Smooth muscle cell (in vitro differentiated cells): ENCODE data around the gene EMILIN1. TPM values are rescaled to one million over a fixed set of nuclear protein-coding genes. Genes with fewer than 3 reads are reported as not detected.

Source experiments
- DNase-seq: peaks from one replicate; lab custom pipeline; 2025; ENCODE audit not compliant: unreplicated experiment; lab: John Stamatoyannopoulos, UW
- H2AFZ ChIP-seq: fragments of 200-600 bp; sonication (generic); 2 replicates; pipeline ENCODE4 v1.6.0; 2016; ENCODE audit warnings: antibody characterized with exemption, low read depth, mild to moderate bottlenecking
- H3F3A ChIP-seq: fragments of 200-600 bp; sonication (generic); 2 replicates; pipeline ENCODE4 v1.6.0; 2017; ENCODE audit warnings: antibody characterized with exemption, low read depth
- H3K27ac ChIP-seq: fragments of 200-600 bp; sonication (generic); 2 replicates; pipeline ENCODE4 v1.5.1; 2016; ENCODE audit warnings: low read depth, mild to moderate bottlenecking
- H3K27me3 ChIP-seq: fragments of 200-600 bp; sonication (generic); 2 replicates; pipeline ENCODE4 v1.6.1; 2016; ENCODE audit warnings: low read depth, mild to moderate bottlenecking
- H3K36me3 ChIP-seq: fragments of 200-600 bp; sonication (generic); 2 replicates; pipeline ENCODE4 v1.5.1; 2016; ENCODE audit warnings: low read depth
- H3K4me1 ChIP-seq: fragments of 200-600 bp; sonication (generic); 2 replicates; pipeline ENCODE4 v1.5.1; 2016; ENCODE audit warnings: low read depth
- H3K4me2 ChIP-seq: fragments of 200-600 bp; sonication (generic); 2 replicates; pipeline ENCODE4 v1.6.0; 2016; ENCODE audit warnings: mild to moderate bottlenecking
- H3K4me3 ChIP-seq: fragments of 200-600 bp; sonication (generic); 2 replicates; pipeline ENCODE4 v1.5.1; 2016; ENCODE audit warnings: mild to moderate bottlenecking
- H3K79me2 ChIP-seq: fragments of 200-600 bp; sonication (generic); 2 replicates; pipeline ENCODE4 v1.6.0; 2016; ENCODE audit warnings: low read depth, mild to moderate bottlenecking
- H3K9ac ChIP-seq: fragments of 200-600 bp; sonication (generic); 2 replicates; pipeline ENCODE4 v1.6.0; 2016; ENCODE audit warnings: low read depth
- H3K9me3 ChIP-seq: fragments of 200-600 bp; sonication (generic); replicated peaks from 2 replicates; pipeline ENCODE4 v1.5.1; 2016; ENCODE audit warnings: low read depth
- H4K20me1 ChIP-seq: fragments of 200-600 bp; sonication (generic); 2 replicates; pipeline ENCODE4 v1.6.0; 2016; ENCODE audit warnings: low read depth
- CTCF ChIP-seq: fragments of 200-600 bp; sonication (generic); IDR thresholded peaks from 2 replicates; pipeline ENCODE4 v1.5.1; 2017; ENCODE audit warnings: borderline replicate concordance, mild to moderate bottlenecking, antibody characterized with exemption; ENCODE audit not compliant: insufficient read depth, poor library complexity, severe bottlenecking
- WGBS: methylation state at CpG from one replicate; pipeline ENCODE4 v1.1.7; 2016; ENCODE audit warnings: low lambda C conversion rate; 5-methylcytosine and 5-hydroxymethylcytosine counted together
- polyA plus RNA-seq: library from polyadenylated mRNA; unstranded; fragments of >200 nt; fragmentation: Nextera tagmentation; extraction: Ambion mirVana; gene quantifications from 2 replicates; pipeline ENCODE4 v1.2.1, GENCODE V29; 2016
- total RNA-seq: library from RNA; depleted of rRNA; stranded (reverse); fragments of >200 nt; gene quantifications from 2 replicates; pipeline ENCODE4 v1.2.3, GENCODE V29; 2014

Gene EMILIN1
- total and polyA plus RNA-seq, 2 experiments from 2014 or later, result 111 to 518 TPM

- peaks cover 16% of the 10 kb centered on the region for H3K4me1 ChIP-seq
- H3K36me3 ChIP-seq, result no peaks in the 10 kb centered on the region
- H4K20me1 ChIP-seq, result peaks cover 33% of the 10 kb centered on the region
- peak; percentile 26 for DNase-seq
- 3% methylated on average over 36 of the region's 38 CpGs for whole genome bisulfite sequencing
- peak overlapping the region; percentile 83 for H3K4me3 ChIP-seq
- TF ChIP-seq CTCF, result no peak
- H3K79me2 ChIP-seq, result peaks cover 2% of the 10 kb centered on the region
- H3K9ac ChIP-seq, result peak overlapping the region; percentile 54
- H3F3A ChIP-seq, result peaks cover 17% of the 10 kb centered on the region
- H2AFZ ChIP-seq, result peak overlapping the region; percentile 69
- H3K9me3 ChIP-seq, result no peaks in the 10 kb centered on the region
- no peaks in the 10 kb centered on the region for H3K27me3 ChIP-seq
- peak overlapping the region; percentile 61 for H3K27ac ChIP-seq
- H3K4me2 ChIP-seq, result peak overlapping the region; percentile 99
These were observed 7.3 kb downstream of the EMILIN1 start for GRCh38 chr2:27085673-27086089.

GRCh38 chr2:27086090-27086723, 7.8 kb downstream of the EMILIN1 start:
- Histone ChIP-seq H3K36me3 (no peaks in the 10 kb centered on the region), H3K79me2 (no peaks in the 10 kb centered on the region), H4K20me1 (peaks cover 33% of the 10 kb centered on the region), H3K9ac (peak overlapping the region; percentile 54), H3F3A (peaks cover 15% of the 10 kb centered on the region), H3K4me2 (peak overlapping the region; percentile 99), H3K4me1 (peaks cover 13% of the 10 kb centered on the region), H3K4me3 (peak overlapping the region; percentile 83), H2AFZ (peak overlapping the region; percentile 69), H3K27ac (peak overlapping the region; percentile 61), H3K27me3 (no peaks in the 10 kb centered on the region), H3K9me3 (no peaks in the 10 kb centered on the region)
- DNase-seq, result peak; percentile 95
- peak; percentile 91 for TF ChIP-seq CTCF
- under 1% methylated on average over 49 of the region's 81 CpGs for WGBS

GRCh38 chr2:27086724-27087593, 8.5 kb downstream of the EMILIN1 start, which contains the start of gene KHK:
Gene KHK, plus strand, starts transcription at chr2:27086772. Its CDS starts 488 bp downstream, at chr2:27087260.
- Histone ChIP-seq H2AFZ (peak within 1 kb of the TSS; percentile 69), H3K27ac (peak within 1 kb of the TSS; percentile 61), H3K4me1 (peaks cover 10% of the 10 kb centered on the region), H3K9ac (peak within 1 kb of the TSS; percentile 54), H3K9me3 (no peaks in the 10 kb centered on the region), H3K79me2 (no peaks in the 10 kb centered on the region), H4K20me1 (peaks cover 26% of the 10 kb centered on the region), H3F3A (peaks cover 15% of the 10 kb centered on the region), H3K4me3 (peak within 1 kb of the TSS; percentile 83), H3K36me3 (no peaks in the 10 kb centered on the region), H3K27me3 (no peaks in the 10 kb centered on the region), H3K4me2 (peak within 1 kb of the TSS; percentile 99)
- 11% methylated on average over 51 of the region's 54 CpGs for WGBS
- TF ChIP-seq CTCF, result no peak
- no peak for DNase-seq
